Endothelial cell (in vitro differentiated cells): ENCODE results near the gene SPRTN. TPM values are rescaled to one million over a fixed set of nuclear protein-coding genes. Genes with fewer than 3 reads are reported as not detected.

Experiments
- DNase-seq: peaks from one replicate; pipeline ENCODE4 v3.0.0; 2021; ENCODE audit warnings: low spot score
- H3K27ac Mint-ChIP-seq: one replicate; pipeline ENCODE4 v1.8.0; 2021; ENCODE audit warnings: mixed read lengths, inconsistent platforms; ENCODE audit not compliant: unreplicated experiment
- H3K27me3 Mint-ChIP-seq: one replicate; pipeline ENCODE4 v1.8.0; 2021; ENCODE audit warnings: mild to moderate bottlenecking, moderate library complexity, mixed read lengths, inconsistent platforms; ENCODE audit not compliant: unreplicated experiment
- H3K36me3 Mint-ChIP-seq: one replicate; pipeline ENCODE4 v1.8.0; 2021; ENCODE audit warnings: mild to moderate bottlenecking, low read depth, mixed read lengths, inconsistent platforms; ENCODE audit not compliant: unreplicated experiment
- H3K4me1 Mint-ChIP-seq: one replicate; pipeline ENCODE4 v1.8.0; 2021; ENCODE audit warnings: mild to moderate bottlenecking, mixed read lengths, inconsistent platforms; ENCODE audit not compliant: unreplicated experiment
- H3K4me3 Mint-ChIP-seq: one replicate; pipeline ENCODE4 v1.8.0; 2021; ENCODE audit warnings: mild to moderate bottlenecking, mixed read lengths, inconsistent platforms; ENCODE audit not compliant: unreplicated experiment
- H3K9me3 Mint-ChIP-seq: one replicate; pipeline ENCODE4 v1.8.0; 2021; ENCODE audit warnings: mixed read lengths, inconsistent platforms; ENCODE audit not compliant: unreplicated experiment
- CTCF ChIP-seq: fragments of 200-600 bp; sonication (generic); IDR thresholded peaks from one replicate; pipeline ENCODE4 v1.5.0; 2021; ENCODE audit warnings: antibody characterized with exemption; ENCODE audit not compliant: unreplicated experiment
- long read RNA-seq: library from polyadenylated mRNA; unstranded; transcript quantifications from one replicate; pipeline ENCODE4 v2.0.0, GENCODE V29; 2020; ENCODE audit not compliant: unreplicated experiment
- total RNA-seq: library from RNA; stranded (reverse); fragmentation: NEBNext Ultra II Directional; extraction: Animal tissue kit (Norgen Biotek cat#: 25700); gene quantifications from one replicate; pipeline ENCODE4 v1.2.1, GENCODE V29; 2021; ENCODE audit not compliant: unreplicated experiment

SPRTN gene
- total RNA-seq: 13.5 TPM
- long read RNA-seq, partial matches to known transcripts: 0 of 6 reads
- long read RNA-seq, other reads (novel, unspliced or antisense): 2 of 6 reads

GRCh38 chr1:231338270-231339128 lies at the start of gene SPRTN:
Gene SPRTN (plus strand): TSS chr1:231338293. CDS start chr1:231338384, 91 bp downstream.
- peaks cover 19% of the 10 kb centered on the region for H3K36me3 Mint-ChIP-seq
- H3K4me1 Mint-ChIP-seq: peaks cover 45% of the 10 kb centered on the region
- no peaks in the 10 kb centered on the region for H3K9me3 Mint-ChIP-seq
- no peak for TF ChIP-seq CTCF
- peak within 1 kb of the TSS; percentile 98 for H3K4me3 Mint-ChIP-seq
- peaks cover 14% of the 10 kb centered on the region for H3K27me3 Mint-ChIP-seq
- peak within 1 kb of the TSS; percentile 89 for H3K27ac Mint-ChIP-seq
- no peak for DNase-seq

- Mint-ChIP-seq H3K27ac (no peak overlapping the region), H3K4me3 (no peak overlapping the region), H3K4me1 (no peaks in the 10 kb centered on the region), H3K9me3 (no peaks in the 10 kb centered on the region), H3K36me3 (peaks cover 8% of the 10 kb centered on the region), H3K27me3 (peaks cover 5% of the 10 kb centered on the region)
- no peak for TF ChIP-seq CTCF
- DNase-seq: no peak
Observed at GRCh38 chr1:231295938-231296337, 42.2 kb upstream of the SPRTN start.

GRCh38 chr1:231301990-231302389 lies 36.1 kb upstream of the SPRTN start:
- Mint-ChIP-seq H3K4me1 (no peaks in the 10 kb centered on the region), H3K4me3 (no peak overlapping the region), H3K27ac (no peak overlapping the region), H3K36me3 (peaks cover 4% of the 10 kb centered on the region), H3K9me3 (no peaks in the 10 kb centered on the region), H3K27me3 (peaks cover 5% of the 10 kb centered on the region)
- TF ChIP-seq CTCF: no peak
- no peak for DNase-seq

- no peaks in the 10 kb centered on the region for H3K4me1 Mint-ChIP-seq
- peaks cover 3% of the 10 kb centered on the region for H3K27me3 Mint-ChIP-seq
- no peaks in the 10 kb centered on the region for H3K36me3 Mint-ChIP-seq
- TF ChIP-seq CTCF: no peak
- no peak for DNase-seq
- H3K4me3 Mint-ChIP-seq: no peak overlapping the region
- no peaks in the 10 kb centered on the region for H3K9me3 Mint-ChIP-seq
- H3K27ac Mint-ChIP-seq: no peak overlapping the region
Observed at GRCh38 chr1:231310391-231310934, 27.6 kb upstream of the SPRTN start.
